HG03045 (cell line): ENCODE measurements around the gene SBNO1.
A peak's percentile ranks its signal among the peaks of the same experiment; 100 is the strongest.
"Not testable (repeated sequence)": the region's sequence is repeated elsewhere in the genome, so short reads cannot be mapped to it uniquely, and the experiment has no call there.

ENCODE experiments used
- ATAC-seq: cut with Tn5 transposase; IDR thresholded peaks from one replicate; pipeline ENCODE4 v1.9.1; 2021; ENCODE audit warnings: mild to moderate bottlenecking, moderate library complexity; ENCODE audit not compliant: unreplicated experiment

The SBNO1 gene

GRCh38 chr12:123388951-123389559 is 24.4 kb upstream of the SBNO1 start:
- ATAC-seq = peak; percentile 17

GRCh38 chr12:123388177-123388950 is 23.7 kb upstream of the SBNO1 start:
- peak; percentile 32 for ATAC-seq

DNA sequence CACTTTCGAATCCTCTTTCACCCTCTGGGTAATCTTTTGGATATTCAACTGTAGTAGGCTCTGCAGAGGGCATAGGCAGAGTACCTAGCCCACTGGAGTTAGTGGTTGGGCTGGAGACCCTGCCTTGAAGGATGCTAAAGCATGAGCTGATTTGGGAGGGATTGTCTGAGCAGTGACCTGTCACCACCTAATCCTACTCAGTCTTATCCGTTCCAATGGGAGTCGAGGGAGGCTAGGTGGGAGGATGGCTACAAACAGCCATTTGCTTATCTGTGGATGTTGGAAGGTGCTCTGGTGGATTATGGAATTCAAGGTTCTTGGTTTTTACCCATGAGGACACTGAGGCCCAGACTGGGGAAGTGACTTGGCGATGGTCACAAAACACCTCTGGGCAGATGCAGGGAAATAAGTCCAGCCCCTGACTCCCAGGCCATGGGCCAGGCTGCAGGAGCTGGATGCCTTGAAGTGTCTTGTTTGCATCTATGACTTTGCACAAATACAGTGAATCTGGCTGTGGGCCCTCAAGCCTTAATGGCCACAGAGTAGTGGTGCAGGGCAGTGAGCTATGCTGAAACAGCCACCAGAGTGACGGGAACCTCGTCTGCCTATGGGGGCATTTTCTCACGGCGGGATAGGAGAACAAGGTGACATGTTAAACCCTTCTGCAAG is 23.0 kb upstream of the SBNO1 start:
- ATAC-seq = no peak

DNA sequence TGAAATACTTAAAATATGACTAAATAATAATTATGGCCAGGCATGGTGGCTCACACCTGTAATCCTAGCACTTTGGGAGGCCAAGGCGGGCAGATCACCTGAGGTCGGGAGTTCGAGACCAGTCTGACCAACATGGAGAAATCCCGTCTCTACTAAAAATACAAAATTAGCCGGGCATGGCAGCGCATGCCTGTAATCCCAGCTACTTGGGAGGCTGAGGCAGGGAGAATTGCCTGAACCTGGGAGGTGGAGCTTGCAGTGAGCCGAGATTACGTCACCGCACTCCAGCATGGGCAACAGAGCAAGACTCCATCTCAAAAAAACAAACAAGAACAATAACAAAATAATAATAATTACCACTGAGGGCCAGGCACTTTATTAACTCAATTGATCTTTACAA is 20.9 kb upstream of the SBNO1 start:
- not testable (repeated sequence) for ATAC-seq

GRCh38 chr12:123384994-123385376 is 20.3 kb upstream of the SBNO1 start:
- ATAC-seq = no peak

- no peak for ATAC-seq
Measured at GRCh38 chr12:123384318-123384993, 19.8 kb upstream of the SBNO1 start.

GRCh38 chr12:123382684-123383083 is 18.0 kb upstream of the SBNO1 start:
- no peak for ATAC-seq

GRCh38 chr12:123379391-123379790 is 14.7 kb upstream of the SBNO1 start:
- no peak for ATAC-seq

DNA sequence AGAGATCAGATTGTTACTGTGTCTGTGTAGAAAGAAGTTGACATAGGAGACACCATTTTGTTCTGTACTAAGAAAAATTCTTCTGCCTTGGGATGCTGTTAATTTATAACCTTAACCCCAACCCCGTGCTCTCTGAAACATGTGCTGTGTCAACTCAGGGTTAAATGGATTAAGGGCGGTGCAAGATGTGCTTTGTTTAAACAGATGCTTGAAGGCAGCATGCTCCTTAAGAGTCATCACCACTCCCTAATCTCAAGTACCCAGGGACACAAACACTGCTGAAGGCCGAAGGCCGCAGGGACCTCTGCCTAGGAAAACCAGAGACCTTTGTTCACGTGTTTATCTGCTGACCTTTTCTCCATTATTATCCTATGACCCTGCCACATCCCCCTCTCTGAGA is 7.8 kb upstream of the SBNO1 start:
- ATAC-seq = not testable (repeated sequence)

GRCh38 chr12:123371667-123372368 is 7.2 kb upstream of the SBNO1 start:
- not testable (repeated sequence) for ATAC-seq

GRCh38 chr12:123369229-123369628 is 4.6 kb upstream of the SBNO1 start:
- no peak for ATAC-seq

DNA sequence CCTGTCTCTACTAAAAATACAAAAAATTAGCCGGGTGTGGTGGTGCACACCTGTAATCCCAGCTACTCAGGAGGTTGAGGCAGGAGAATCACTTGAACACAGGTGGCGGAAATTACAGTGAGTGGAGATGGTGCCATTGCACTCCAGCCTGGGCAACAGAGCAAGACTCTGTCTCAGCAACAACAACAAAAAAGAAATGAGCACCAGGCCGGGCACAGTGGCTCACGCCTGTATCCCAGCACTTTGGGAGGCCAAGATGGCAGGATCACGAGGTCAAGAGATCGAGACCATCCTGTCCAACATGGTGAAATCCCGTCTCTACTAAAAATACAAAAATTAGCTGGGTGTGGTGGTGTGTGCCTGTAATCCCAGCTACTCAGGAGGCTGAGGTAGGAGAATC is 3.8 kb upstream of the SBNO1 start:
- not testable (repeated sequence) for ATAC-seq

DNA sequence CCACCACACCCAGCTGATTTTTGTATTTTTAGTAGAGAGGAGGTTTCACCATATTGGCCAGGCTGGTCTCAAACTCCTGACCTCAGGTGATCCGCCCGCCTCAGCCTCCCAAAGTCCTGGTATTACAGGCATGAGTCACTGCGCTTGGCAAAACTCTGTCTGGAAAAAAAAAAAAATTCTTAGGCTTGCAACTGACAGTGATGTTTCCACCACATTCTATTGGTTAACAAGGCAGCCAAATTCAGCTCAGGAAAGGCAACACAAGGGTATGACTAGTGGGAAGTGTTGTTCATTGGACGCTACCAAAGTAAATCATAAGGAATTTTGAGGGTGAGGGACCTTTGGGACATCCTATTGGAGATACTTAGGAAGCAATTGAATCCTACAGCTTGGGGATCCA is 2.9 kb upstream of the SBNO1 start:
- no peak for ATAC-seq

GRCh38 chr12:123365025-123365917 is 624 bp upstream of the SBNO1 start:
- peak; percentile 64 for ATAC-seq

DNA sequence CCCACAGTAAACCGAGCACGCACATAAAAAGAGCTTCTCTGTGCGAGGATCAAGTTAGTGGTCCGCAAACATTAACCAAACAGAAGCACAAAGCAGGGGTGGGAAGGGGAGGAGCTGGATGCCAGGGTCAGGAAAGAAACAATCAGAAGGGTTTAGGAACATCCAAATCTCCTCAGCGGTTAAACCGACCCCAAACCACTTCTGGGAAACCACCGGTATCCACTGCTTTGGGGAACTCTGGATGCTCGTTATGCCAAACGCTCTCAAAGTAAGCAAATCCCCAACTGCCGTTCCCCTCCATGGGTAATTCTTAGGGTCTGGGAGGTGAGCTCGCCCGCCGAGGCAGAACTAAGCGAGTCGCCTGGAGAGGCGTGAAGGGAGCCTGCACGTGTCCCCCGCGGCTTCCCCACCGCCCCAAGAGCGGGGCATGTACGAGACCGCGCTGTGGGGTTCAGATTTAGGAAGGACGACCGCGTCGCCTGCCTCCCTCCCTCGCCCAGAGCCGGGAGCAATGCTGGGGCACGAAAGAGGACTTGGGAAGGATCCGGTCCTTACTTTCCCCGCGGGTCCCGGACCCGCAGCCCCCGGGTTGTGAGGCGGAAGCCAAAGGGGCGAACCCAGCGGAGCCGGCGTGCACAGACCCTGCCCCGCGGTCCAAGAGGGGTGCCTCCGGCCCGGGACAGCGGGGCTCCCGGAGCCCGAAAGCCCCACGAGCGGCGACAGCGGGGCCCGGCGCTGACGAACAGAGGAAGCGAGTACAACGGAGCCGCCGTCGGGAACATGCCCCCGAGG is 711 bp downstream of the SBNO1 start:
- ATAC-seq = peak; percentile 11

DNA sequence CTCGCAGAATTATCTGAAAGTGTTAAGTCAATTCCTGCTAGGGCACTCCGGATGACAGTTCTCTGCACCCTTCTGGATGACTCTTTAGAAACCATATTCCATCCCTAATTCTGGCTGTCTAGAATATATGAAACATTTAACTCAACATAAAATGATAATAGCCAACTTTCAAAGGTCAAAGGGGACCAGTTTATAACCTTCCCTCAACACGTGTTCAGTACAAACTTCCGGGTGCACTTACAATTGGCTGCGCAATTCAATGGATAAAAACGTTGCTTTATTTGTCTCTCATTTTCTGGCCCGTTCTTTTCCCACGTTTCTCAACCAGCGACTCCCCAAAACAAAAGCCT is 1.3 kb downstream of the SBNO1 start:
- ATAC-seq = no peak

GRCh38 chr12:123358035-123358434 is 6.6 kb downstream of the SBNO1 start:
- ATAC-seq = no peak

DNA sequence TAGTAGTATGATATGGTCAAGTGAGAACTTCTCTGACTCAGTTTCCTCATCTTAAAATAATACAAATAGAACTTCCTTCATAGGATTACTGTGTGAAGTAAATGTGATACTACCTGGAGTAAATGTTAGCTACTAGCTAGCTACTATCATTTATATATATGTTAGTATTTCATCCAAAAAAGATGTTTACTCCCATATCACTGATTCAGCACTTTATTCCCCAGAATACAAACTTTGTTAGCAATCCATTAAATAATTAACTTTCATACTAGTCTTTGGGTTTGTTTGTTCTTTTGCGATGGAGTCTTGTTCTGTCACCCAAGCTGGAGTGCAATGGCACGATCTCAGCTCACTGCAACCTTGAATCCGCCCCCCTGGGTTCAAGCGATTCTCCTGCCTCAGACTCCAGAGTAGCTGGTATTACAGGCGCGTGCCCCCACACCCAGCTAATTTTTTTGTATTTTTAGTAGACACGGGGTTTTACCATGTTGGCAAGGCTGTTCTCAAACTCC is 8.4 kb downstream of the SBNO1 start:
- no peak for ATAC-seq

DNA sequence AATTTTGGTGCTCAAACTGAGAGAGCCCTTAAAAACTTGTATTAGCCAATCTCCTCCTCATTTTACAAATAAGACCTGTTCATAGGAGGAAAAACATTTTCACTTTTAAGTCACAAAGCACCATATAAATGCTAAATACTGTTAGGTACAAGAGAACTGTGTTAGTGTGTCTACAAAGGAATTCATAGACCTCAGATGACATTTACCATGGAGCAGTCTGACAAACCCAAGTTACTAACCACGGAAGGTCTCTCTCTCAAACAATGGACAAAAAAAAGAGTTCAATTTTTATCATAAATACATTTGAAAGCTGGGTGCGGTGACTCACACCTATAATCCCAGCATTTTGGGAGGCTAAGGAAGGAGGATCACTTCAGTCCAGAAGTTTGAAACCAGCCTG is 10.0 kb downstream of the SBNO1 start:
- ATAC-seq = no peak
